NOMO-1 treated with DMSO at 0.1 percent for 48 hours (cell line): ENCODE results near the gene UMODL1.

Experiments
- DNase-seq: peaks from one replicate; lab custom pipeline; 2025; ENCODE audit not compliant: unreplicated experiment; lab: John Stamatoyannopoulos, UW

UMODL1 gene

DNA sequence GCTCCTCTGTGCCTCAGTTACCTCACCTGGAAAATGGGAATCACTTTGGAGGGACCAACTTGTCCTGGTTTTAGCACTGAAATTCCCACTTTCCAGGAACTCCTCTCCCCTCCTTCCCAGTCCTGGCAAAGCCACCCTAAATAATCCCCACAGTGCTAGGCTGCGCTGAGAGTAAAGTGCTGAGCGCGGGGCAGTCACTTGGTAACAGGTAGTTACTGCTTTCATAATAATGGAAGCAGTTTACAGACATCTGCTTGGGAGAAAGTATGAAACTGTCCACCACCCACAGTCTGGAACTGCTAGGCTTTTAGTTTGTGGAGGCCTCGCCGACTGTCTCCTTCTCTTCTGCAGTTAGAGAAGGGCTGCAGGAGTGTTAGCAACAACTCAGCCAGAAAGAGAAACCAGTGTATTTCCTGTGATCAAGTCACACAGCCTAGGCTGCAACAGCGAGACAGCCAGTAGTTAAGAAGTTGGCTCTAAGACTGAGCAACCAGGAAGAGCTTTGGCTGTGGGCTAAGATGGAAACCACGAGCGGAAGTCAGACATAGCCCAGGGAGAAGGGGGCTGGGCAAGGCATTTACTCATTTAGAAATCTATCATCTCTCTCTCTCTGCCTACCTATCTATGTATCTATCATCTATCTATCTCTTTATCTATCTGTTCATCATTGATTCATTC, 117.0 kb downstream of the UMODL1 start:
- peak; percentile 94 for DNase-seq

- DNase-seq: no peak
These were observed 117.5 kb downstream of the UMODL1 start for GRCh38 chr21:42188663-42189062.

DNA sequence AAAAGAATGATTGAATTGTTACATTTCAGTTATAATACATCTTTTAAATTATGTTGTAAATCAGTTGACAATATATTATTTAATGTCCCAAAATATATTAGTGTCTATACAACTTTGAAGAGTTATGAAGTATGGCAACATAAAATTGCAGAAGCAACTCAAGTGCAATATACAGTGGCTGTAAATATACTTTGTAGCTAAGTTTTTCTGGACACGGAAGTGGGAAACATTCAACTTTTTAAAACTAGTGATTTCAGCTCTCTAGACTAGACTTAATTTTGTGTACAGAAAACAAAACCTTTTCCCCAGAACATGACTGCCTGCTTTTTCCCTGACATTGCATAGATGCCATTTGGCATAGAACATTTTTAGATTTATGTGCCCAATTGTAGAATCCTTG, 118.3 kb downstream of the UMODL1 start:
- DNase-seq: no peak

- DNase-seq: no peak
These were observed 118.9 kb downstream of the UMODL1 start for GRCh38 chr21:42189860-42190485.

GRCh38 chr21:42190486-42190863, 119.4 kb downstream of the UMODL1 start:
- no peak for DNase-seq

DNA sequence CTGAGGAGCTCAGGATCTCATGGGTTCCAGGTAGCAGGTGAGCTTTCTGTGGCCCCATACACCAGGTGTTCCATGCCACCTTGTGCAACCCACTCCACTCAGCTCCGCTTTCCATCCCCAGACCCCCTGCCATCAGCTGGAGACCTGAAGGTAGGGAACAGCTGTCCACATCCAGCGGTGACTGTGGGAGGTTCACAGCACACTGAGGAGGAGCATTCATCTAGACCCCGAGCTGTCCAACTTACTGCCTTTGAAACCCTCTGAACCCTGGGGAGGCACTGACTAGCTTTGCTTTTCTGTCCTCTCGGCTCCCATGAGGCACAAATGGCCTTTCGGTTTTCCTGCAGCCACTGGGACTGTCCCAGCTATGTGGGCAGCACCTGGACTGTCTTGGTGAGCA, 119.9 kb downstream of the UMODL1 start:
- no peak for DNase-seq

DNA sequence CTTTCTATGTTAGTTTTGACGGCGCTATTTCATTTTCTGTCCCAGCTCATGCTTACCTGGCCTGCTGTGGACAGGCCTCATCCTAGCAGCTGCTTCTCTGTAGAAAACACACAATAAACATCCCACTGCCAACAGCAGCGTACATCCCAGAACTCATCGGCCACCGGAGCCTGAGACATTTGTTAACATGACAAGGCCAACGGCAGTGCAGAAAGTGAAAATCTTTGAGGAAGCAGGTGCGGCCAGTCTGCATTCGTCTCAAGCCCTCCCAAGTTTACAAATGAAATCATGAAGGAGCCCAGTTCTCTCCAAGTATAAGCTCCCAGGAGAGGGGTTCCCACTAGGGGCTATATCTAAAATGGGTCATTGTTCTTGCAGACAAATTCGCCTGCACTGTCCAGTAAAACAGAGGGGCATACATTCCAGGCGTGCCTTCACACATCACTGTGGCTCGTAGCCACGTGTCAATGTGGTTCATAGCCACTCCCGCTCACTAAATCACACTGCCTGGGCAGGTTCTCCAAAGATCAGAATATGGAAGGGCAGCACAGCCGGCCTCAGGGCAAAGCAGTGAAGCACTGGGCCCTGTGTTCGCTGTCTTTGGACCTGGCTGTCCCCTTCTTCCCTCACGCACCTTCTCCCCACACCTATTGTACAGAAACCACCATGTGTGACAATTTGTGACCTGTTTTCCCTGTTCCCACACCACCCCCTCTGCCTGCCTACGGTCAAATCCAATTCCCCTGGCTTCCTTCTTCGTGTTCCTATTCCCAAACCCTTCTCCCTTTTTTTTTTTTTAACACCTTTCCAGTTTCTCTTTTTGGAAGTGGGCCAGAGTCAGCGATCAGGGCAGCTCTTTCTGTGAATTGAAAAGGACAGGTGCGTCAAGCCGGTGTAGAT, 120.8 kb downstream of the UMODL1 start:
- DNase-seq: no peak
